ENCODE measurements around the gene CEP126.

Gene CEP126, protein sequence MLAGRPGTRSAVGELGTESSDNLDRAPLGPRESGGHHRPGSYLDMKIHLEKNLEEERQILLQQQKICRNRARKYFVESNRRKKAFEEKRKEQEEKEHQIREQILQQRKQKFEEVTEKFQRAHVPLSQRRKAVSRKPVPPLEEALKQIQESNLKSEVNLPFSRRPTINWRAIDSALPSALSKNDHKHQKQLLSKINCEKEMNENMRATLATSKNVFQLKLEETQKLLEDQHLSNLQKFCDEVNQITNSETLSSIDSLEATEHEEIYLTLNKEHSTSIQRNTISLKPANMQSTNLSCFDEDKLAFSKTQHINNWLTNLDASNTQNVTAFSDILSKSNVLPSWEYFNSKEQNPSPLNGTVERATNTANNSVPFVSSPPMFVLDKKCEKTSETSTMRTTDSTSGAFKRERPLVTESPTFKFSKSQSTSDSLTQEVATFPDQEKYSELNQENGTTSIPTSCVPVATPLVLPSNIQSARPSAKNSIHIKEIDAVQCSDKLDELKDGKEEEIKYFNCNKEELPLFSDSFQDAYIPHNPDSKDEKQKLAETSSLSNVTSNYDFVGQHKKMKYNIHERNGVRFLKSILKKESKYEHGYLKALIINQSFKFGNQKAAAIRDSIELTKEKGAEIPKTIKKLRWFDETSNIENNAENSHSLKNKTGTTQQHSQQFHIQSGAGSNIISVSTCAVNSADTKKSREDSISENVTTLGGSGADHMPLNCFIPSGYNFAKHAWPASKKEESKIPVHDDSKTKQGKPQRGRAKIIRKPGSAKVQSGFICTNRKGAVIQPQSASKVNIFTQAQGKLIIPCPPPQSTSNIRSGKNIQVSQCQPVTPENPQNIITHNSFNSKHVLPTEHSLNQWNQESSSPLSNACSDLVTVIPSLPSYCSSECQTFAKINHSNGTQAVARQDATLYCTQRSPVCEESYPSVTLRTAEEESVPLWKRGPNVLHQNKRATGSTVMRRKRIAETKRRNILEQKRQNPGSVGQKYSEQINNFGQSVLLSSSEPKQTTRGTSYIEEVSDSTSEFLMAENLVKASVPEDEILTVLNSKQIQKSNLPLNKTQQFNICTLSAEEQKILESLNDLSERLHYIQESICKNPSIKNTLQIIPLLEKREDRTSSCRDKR

DNA sequence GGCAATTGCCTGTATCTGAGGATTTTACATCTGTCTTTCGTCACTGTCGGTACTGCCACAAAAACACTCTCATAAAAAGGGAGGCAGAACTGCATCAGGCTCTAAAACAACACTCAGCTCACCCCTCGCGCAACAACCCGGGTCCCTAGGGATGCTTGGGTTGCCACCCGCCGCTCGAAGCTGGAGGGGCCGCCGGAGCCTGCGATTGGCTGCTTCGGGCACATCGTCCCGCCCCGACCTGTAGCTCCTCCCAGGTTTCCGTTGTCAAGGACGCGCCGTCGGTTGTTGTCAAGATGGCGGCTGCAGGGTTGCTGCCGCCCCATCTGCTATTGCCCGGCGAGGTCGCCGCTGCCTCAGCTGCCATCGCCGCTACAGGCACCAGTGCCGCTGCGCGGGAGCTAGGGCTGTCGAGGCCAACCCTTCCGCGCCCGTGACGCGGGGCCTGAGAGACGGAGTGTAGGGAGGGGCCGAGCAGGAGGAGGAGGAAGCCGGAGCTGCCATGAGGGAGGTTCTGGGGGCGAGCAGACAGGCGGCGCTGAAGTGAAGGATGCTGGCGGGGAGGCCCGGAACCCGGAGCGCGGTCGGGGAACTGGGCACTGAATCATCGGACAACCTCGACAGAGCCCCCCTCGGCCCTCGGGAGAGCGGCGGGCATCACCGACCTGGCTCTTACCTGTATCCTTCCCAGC, at the start of gene CEP126:
Gene CEP126, plus strand, starts transcription at position 273 of the 689 bp plus-strand sequence. Its CDS starts 275 bp downstream, at position 548.
- peak; percentile 65 for DNase-seq (ENCODE audit: low spot score)

DNA sequence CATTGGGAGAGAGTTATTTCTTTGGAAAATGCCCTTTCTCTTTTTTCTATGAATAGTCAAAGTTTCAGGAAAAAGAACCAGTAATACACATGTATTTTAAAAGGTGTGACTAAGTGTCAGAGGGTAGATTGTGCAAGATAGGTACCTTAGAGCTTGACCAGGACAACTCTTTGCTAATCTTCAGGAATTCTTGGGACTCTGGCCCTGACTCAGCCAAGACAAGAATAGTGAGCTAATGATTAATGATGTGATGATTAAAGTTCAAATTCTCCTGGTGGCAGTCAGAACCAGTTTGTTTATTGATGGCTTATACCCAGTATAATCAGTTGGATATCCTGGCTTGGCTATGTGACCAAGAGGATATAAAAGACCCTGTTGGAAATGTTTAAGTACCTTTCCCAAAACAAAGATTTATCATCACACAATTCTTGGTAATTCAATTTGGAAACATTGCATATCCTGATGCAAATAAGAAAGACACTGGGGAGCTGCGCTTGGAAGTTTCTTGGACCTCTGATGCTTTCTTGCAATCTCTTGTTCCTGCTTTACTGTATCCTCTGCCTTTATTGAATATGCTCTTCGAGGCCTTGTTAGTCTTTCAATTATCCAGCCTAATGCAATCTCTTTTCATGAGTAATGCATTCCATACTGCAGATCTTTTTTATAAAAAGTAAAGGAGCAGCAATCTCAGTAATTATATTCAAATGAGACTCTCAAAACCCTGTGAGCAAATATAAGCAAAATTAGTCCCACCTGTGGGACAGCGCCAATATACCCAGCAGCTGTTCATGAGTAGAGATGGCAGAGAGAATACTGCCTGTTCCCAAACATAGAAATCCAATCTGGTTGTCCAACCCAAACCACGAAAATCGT, 48.0 kb upstream of the CEP126 start:
- no peak for DNase-seq (ENCODE audit: low spot score)

DNA sequence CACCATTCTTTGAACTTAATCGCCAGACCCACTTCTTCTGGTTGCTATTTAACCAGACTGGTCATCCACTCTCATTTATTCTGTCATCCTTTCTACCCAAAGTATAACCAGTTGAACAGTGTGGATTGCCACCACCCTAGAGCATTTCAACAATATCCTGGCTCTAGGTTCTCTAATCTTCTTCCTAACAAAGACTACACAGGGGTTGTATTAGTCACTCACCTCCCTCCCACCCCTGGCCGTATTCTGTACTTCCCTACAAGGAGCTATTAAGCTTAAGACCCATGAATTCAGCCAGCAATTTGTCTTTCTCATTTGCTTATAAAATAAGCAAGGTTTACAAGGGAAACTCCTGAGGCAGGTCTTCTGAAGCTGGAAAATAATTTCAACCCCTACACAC, 46.9 kb upstream of the CEP126 start:
- DNase-seq (ENCODE audit: low spot score) = no peak

DNA sequence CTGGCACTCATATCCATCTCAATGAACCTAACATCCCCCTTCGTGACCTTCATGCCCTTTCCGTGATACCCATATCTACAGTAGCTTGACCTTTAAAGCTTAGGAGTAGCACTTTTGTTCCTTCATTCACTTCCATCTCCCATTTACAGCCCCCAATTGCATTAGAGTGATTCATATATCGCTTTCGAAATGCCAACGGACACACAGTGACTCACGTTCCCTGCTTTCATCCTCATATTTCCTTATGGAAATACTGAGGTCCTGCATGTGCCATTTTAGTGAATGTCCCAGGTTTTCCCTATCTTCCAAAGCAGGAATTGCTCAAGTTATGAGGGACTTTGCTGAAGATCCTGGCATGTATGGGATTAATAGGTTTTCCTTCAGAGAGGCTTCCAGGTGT, 44.3 kb upstream of the CEP126 start:
- no peak for DNase-seq (ENCODE audit: low spot score)

DNA sequence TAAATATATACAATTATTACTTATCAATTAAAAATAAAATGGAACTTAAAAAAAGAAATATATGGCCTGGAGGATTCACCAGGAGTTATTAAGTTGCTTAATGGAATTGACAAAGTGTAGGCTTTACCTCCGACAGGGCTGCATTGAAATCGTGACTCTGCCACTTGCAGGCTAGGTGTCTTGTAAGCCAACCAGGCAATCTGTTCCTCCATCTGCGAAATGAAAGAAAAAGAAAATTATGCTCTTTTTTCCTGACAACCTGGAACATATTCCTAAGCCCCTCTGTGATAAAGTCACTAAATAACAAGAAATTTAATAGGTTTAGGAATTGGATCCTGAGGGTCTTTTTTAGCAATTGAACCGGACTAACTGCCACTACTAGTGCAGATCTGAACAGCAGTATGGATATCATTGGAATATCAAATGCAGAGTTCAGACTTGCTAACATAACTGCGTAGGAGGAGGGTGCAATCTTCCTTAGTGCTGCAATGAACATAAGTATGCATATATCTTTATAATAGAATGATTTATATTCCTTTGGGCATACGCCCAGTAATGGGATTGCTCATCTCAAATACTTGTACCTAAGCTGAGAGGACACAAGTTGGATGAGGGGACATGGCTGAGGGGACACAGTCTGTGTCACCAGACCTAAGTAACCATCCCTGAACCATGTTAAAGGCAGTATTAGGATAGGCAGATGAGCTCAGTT, 42.5 kb upstream of the CEP126 start:
- DNase-seq (ENCODE audit: low spot score) = no peak

DNA sequence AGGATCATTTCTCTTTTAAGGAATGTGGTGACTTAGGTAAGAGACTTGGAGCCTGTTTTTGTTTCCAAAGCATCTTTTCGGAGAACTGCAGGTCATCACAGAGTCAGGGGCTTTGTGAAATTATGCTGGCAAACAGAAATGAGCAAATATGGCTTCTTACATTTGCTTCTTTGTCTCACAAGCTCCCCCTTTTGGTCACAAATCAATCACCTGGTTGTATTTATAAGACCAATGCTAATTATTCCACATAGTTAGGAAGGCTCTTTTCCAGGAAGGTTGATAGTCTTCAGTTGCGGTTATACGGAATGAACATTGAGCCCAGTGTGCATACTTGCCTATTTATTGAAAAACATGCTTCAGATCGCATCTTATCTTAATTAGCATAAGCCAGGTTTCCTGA, 34.6 kb upstream of the CEP126 start:
- no peak for DNase-seq (ENCODE audit: low spot score)

DNA sequence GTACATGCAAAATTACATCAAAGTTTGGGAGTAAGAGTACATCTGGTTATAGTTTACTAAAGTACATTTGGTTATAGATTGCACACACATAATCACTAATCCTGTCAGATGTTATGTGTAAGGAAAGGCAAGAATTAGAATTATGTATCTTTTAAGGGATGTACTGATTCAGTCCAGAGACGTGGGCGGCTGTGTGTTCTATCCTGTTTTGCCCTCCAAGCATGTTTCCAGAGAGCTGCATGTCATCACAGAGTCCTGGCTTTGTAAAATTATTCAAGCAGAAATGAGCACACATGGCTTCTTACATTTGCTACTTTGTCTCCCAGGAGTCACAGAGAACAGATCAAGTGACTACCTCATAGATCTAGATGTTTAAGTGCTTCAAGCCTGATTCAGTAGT, 33.2 kb upstream of the CEP126 start:
- no peak for DNase-seq (ENCODE audit: low spot score)

DNA sequence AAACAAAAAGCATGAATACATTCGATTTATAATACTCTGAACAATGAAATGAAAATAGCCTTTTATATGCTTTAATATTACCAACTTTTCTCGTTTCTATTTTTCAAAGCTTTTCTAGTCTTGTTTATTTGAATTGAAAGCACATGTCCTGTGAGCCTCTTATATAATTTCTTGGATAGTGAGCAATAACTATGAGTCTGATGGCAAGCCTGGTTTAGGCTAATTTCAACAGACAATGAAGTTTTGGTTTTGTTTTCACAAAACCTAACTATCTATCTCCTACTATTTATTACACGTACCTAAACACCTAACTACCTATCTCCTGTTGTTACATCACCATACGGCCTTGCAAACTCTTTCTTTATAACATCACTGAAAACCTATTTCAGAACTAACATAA, 29.2 kb upstream of the CEP126 start:
- DNase-seq (ENCODE audit: low spot score) = no peak

DNA sequence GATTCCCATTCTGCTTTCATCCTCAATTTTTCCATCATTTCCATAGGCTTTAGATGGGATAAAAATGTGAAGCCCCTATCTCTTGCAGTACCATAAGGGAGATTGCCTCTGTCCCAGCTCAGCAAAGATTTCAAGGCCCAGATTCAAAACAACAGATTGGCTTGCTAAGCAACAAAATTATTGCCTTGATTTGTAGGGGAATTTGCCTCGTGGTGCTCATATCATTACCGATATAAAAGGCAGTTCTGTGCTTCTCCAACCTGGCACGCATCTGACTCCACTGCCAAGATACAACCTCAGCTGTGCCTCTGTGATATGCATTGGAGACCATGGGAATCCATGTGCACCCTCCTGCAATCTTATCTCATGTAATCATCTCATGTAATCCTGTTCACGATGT, 25.0 kb upstream of the CEP126 start:
- no peak for DNase-seq (ENCODE audit: low spot score)

DNA sequence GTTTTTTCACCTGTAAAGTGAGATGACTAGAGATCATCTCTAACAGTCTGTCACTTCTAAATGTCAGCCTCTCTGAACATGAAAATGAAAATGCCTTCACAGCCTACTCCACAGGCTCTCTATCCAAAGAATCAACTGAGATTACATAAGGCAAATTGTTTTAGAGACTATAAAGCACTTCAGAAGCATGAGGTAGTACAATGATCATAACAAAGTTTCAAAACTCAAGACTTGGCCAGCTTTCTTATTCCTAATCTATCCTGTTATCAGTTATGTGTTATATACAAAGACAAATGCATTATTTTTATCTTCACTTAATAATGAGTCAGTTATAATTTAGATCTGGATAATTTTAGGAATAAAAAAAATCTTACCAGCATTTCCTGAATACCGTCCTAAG, 20.3 kb upstream of the CEP126 start:
- no peak for DNase-seq (ENCODE audit: low spot score)

DNA sequence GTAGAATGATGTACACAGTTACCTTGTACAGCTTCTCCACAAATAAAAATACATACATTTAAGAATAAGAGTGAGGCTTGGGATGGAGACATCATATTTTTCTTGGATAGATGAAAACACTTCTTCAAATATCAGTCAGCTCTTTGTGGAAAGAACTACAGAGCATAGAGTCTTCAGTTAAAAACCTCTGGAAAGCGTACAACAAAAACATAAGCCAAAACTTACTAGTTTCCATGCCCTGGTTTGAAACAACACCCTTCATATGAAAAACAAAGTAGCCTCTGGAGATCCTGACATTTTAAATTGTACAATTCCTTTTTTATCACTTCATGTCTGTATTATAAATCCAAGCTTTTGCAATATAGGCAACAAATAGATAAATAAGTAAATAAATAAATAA, 7.0 kb upstream of the CEP126 start:
- no peak for DNase-seq (ENCODE audit: low spot score)

DNA sequence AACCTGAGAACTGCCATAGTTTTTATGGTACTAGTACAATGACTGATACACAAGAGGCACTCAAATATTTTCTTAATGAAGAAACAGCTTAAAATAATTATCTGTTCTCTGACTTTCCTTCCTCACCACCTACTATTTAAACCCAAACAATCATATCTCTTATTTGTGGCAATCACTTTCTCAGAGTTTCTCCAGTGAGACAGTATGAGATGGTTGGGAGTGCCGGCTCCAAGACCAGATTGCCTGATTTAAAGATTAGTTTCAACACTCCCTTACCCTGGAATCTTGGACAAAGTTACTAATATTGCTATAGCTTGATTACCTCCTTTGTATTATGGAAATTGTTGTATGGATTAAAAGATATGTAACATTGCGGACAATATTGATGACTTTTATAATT, 5.7 kb upstream of the CEP126 start:
- DNase-seq (ENCODE audit: low spot score) = no peak

DNA sequence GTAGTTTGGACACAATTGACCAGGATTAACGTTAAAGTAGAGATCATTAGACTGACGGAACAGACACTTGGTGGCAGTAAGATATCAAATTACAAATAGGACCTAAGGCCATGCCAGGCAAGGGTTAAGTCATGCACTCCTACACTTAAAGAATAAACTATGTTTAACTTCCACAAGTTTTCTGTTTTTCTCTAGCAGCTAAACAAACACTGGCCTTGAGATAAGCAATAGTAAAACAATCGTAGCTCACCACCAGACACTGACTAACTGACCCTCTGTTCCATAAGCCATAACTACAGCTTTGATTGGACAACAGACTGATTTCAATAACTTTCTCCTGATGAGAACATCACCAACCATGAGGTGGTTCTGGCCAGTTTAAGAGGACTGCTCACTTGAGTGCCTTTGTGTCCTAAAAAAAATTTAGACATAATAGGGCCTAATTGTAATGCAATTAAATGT, 2.0 kb upstream of the CEP126 start:
- no peak for DNase-seq (ENCODE audit: low spot score)

DNA sequence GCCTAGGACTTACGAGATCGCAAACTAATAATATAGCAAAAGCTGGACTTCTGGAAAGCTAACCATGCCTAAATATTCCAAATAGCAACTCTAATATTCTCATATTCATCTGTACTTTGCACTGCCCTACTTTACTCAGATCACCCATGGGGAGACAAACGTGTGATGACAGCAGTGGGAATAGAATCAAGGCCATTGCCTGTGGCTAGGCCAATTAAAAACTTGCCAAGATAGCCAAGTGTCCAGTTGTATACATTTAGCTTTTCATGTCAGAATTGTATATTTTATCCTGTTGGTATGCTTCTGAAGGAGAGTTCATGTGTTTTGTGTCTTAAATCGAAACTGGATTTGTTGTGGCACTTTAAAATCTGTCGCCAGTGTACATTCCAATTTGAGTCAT, 1.2 kb upstream of the CEP126 start:
- DNase-seq (ENCODE audit: low spot score) = no peak

DNA sequence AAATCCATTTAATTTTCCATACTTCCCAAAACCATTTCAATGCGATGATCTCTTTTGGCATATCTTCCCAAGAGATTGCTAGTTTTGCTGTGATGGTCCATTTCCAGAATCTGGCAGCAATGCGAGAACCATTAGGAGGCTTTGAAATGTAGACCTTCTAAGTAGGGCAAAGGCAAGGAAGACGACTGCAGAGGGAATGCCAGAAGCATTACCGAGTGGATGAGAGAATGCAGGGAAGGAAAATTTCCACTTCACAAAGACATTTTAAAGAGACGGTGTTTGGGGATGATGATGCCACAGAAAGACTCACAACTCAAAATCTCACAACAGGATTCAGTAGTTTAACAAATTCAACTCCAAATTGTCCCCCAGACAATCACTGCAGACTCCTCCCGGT, 471 bp upstream of the CEP126 start:
- no peak for DNase-seq (ENCODE audit: low spot score)

DNA sequence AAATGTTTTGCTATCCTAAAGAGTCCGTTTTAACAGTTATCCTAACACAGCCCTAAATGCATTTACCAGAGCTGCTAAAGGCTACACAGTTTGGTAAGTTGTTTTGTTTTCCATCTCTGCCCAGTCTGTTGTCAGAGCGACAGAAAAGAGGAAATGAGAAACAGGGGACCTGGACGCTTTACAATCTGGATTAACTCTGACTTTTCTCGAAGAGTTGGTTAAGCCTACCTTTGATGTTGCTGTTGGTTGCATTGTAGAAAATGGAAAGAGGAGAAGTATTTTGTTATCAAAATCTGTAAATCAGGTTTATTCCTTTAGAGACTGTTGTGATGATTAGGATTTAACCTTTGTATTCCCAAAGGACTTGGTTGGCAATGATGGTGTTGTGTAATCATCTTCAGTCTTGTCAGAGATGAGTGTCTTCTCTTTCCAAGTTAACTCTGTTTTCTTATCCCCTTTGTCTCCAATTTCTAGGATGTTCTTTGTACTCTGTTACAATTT, 1.0 kb downstream of the CEP126 start:
- no peak for DNase-seq (ENCODE audit: low spot score)

DNA sequence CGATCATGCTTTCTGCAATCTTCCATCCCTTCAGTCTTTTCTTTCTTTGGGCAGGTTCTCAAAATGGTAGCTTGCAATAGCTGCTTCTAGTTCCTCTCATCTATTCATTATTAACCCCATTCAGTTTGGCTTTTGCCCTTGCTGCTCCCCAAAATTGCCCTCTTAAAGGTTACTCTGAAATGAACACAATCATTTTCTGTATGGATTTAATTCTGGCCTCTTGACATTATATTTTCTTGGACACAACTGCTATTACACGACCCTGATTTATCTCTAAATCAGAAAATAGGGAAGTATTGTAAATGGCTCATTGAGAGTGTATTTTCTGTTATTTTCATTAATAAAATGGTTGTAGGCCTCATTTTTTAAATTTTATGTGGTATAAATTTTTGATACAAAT, 1.6 kb downstream of the CEP126 start, which contains the start of gene ANGPTL5:
Gene ANGPTL5, minus strand, starts transcription at position 101 of the 400 bp plus-strand sequence. CDS start 8,613 bp downstream, outside the sequence.
- DNase-seq (ENCODE audit: low spot score) = no peak

DNA sequence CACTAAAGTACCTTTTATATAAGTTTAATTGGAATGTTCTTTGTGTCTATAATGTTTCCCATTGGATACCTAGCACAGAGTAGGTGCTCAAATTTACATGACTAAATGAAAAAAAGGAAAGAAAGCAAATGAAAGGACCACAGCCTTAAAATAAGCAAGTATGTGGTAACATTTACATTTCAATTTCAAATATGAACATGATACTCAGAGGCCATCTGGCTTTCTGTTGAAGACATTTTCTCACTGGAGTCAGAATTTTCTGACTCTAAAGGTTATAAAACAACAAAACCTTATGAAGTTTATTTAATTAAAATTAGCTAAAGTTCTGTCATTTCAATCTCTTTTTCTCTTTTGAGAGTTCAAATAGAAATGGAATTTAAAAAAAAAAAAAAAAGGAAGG, 2.4 kb downstream of the CEP126 start:
- no peak for DNase-seq (ENCODE audit: low spot score)

DNA sequence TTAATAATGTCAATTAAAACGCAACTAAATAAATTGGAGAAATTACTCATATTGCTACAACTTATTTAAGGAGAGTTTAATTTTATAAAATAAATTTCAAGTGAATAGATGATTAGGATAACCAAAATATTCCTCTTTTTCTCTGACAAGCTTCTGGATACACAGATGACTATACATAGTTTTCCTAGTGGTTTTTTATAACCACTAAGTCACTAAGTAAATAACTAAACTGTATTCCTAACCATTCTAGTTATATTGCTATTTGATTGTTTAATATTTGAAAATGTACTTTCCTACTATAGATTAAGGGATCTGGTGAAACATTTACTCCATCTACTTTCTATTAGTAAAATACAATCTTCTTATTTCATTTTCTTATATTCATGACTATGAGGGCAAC, 6.2 kb downstream of the CEP126 start:
- no peak for DNase-seq (ENCODE audit: low spot score)

DNA sequence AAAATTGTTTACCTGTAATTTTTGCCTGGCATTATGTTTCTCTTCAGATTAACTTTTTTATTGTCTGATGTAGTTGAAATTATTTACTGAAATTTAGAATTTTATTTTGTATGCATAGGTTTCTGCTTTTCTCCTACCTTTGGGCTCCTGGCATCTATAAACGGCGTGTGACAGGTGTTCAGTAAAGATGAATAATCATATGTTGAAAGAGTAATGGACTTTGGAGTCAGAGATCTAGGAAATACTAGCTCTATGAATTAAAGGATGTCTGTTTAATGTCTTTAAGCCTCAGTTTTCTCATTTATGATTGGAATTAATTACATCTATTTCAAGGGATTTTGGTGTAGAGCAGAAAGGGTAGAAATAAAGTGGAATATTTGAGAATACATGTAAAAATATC, 8.7 kb downstream of the CEP126 start:
- no peak for DNase-seq (ENCODE audit: low spot score)

Data from hematopoietic multipotent progenitor cell treated with erythropoietin and hydrocortisone succinate and interleukin-3 and kit ligand, for 17 days (in vitro differentiated cells).